WTC11 (cell line): ENCODE results near the gene CAMTA1.

ENCODE experiments used
- CTCF ChIP-seq: fragments of 200-600 bp; IDR thresholded peaks from 2 replicates; pipeline ENCODE4 v1.8.0; 2022; ENCODE audit warnings: antibody characterized with exemption
- SMAD3 ChIP-seq: sonication (generic); formaldehyde crosslinking; IDR thresholded peaks from 2 replicates; pipeline ENCODE4 v1.8.0; 2022; ENCODE audit warnings: missing genetic modification reagents, mild to moderate bottlenecking, borderline replicate concordance

- TF ChIP-seq CTCF (no peak), SMAD3 (CRISPR knock-in tag) (no peak)
Observed at GRCh38 chr1:7641587-7642417, 856.5 kb downstream of the CAMTA1 start.
